T47D (cell line): ENCODE results near the gene IGSF3.
A peak's percentile ranks its signal among the peaks of the same experiment; 100 is the strongest.

ENCODE experiments used
- DNase-seq, 2 experiments: peaks; one replicate each; pipeline versions ENCODE4 v3.0.0 to v3.0.0-alpha.2; 2011 to 2012; ENCODE audit warnings: low read depth in 1 of 2, low spot score in 1 of 2
- JUND ChIP-seq: IDR thresholded peaks from 2 replicates; pipeline ENCODE4 v1.6.1; 2012; ENCODE audit warnings: low read depth
- in situ Hi-C: cut with HindIII; loops from 2 replicates; pipeline ENCODE4 v1.10.0; 2016; ENCODE audit warnings: low sequenced_read_pairs, low pct_unique_long_range_greater_than_20kb

IGSF3 gene

DNA sequence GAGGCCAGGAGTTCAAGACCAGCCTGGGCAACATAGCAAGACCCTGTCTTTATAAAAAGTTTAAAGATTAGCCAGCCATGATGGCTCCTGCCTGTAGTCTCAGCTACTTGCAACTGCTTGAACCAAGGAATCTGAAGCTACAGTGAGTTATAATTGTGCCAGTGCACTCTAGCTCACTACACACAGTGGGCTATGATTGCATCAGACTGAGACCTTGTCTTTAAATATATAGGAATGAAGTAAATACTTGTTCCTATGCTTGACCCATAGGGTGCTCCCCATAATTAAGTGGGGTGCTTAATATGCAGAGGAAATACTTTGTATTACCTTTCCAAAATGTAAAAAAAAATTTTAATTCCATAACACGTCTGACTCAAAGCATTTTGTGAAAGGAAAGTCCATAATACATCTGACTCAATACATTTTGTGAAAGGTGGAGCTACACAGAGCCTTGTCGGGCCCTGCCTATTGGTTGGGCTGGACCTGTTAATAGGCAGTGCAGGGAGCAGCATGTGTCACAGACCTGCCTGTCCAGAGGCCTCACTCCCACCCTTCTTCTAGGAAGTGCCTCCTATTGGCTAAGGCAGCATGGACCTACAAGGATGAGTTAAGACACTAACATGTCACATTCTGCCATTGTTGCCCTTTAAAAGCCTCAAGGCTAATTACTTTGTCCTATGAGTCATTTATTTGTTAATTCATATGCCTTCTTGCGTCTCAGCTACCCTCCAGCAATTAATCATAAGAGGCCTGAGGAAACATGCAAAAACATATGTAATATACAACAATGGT lies 130.3 kb downstream of the IGSF3 start:
- peak in 1 of 2 experiments; percentile 12 for DNase-seq
- no peak for TF ChIP-seq JUND
- in situ Hi-C loops: no loop called here

DNA sequence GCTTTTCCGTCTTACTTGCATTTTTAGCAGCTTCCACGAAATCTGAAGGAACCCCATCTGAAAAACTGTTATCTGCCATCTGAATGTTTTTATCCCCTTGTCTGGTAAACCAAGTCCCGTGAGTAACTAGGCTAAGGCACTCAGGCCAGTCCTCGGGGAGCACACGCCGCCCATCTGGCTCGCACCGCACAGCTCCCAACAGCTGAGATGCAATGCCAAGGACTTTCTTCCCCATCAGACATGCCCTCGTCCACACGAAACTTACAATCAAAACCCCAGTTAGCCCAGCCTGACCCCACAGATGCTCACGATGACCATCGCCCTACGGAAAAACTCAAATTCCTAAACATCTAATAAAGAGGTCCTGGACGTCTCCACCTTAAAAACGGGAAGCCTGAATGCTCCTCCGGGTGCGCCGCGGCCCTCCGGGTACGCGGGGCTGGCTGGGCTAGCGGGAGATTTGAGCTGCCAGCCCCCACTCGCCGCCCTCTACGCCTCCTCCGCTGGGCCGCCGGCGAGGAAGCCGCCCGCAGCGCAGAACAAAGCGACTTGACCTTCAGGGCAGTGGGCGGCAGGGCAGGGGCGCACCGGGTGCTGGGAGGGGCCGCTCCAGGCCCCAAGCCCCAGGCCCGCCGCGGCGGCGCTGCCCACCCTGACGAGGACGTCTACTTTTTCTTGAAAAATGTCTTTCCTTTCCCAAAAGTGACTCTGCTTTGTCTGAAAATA lies 133.4 kb downstream of the IGSF3 start:
- in situ Hi-C loops: no loop called here
- TF ChIP-seq JUND: no peak
- no peak for DNase-seq

DNA sequence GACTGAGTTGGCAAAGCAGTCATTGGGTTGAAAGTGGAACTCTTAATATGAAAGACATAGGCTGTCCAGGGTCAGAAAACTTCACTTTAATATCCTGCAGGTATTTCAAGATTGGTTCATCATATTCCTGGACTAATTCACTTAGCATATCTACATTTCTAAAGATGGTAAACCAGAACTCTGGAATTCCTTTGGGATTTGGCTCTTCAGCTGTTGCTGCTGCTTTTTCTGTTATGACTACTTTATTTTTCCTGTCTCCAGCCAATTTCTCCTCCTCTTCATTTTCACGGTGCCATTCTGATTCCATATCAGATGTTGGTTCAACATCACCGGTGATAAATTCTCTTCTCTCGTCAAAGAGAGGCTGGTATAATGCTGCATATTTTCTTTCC lies 134.1 kb downstream of the IGSF3 start:
- no peak for TF ChIP-seq JUND
- DNase-seq: no peak
- in situ Hi-C loops: no loop called here

DNA sequence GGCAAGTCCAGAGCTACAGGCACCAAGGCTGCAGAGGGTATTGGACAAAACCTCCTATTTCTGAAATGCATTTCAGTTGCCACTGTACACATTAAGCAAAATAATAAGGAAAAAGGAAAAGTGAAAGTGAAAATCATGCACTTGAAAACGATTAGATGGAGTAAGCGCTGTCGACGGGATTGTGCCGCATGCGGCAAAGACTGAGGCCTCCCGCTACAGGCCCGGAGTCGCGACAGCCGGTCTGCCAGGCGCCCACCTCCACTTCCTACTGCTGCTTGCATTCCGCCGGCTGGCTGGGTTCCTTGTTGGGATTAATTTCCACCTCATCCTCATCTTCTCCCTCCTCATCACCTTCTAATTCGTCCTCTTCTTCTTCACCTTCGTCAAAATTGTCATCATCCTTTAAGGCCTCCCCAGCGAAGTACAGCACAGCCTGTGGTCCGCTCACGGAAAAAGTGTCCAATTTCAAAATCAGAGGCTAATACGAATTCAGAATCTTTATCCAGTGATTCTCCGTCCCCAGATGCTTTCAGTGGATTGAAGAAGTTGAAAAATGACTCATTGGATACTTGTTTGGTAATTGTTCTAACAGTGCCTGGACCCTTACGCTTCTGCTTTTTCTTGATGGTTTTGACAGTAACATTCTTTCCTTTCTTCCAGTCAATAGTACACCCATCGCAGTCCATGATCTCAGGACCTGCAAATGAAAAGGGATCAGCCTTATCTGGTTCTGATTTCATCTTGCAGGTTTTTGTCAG lies 134.7 kb downstream of the IGSF3 start:
- in situ Hi-C loops: no loop called here
- TF ChIP-seq JUND: no peak
- no peak for DNase-seq

DNA sequence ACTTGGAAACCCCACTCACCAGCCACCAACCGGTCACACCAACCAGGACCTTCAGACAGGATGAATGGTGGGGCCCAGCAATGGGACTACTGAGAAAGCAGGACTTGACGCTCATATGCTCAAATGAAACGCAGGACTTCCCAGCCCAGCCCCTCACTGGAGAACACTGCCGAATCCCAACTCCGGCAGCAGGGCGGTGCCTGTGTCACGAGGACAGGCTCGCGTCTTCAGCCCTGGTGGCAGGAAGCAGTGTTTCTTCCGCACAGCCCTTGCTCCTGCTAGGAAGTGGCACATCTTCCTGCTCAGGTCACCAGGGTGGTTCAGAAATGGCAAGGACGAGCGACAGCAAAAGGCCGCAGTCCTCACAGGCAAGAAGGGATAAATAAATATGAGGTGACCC lies 135.6 kb downstream of the IGSF3 start:
- TF ChIP-seq JUND: no peak
- in situ Hi-C loops: no loop called here
- DNase-seq: no peak

DNA sequence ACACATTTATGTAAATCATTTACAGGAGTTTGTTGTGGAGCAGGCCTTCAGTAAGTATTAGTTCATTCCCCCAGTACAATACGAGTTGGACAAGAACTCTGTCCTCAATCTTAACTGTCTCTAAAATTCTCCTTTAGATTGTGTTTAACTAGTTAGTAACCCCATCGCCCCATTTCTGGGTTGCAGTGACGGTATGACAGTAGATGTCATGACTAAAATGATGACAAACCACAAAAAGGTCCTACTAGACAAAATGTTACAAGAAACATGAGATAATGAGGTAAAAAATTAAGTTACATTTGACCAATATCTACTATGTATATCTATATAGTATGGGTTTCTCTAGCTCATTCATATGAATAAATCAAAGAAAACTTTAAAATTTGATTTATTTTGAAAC lies 137.9 kb downstream of the IGSF3 start:
- no peak for TF ChIP-seq JUND
- no peak for DNase-seq
- in situ Hi-C loops: no loop called here

DNA sequence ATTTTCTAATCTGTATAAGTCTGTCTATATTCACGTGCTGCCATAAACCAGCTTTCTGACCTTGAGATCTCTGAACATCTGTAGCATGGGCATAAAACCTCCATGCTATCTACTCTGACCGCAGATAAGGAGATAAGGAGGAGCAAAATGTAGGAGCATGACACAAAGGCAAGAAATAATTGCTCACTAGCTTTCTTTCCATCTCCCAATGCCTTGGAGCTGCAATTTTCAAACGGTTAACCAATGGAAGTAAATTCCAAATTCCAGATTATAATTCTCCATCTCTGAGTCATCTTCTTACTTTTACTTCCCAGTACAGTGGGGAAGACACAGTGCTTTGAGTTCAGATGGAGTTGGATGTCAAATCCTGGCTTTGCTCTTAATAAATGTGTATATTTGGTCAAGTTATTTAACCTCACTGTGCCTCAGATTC lies 138.3 kb downstream of the IGSF3 start:
- no peak for DNase-seq
- in situ Hi-C loops: no loop called here
- no peak for TF ChIP-seq JUND

DNA sequence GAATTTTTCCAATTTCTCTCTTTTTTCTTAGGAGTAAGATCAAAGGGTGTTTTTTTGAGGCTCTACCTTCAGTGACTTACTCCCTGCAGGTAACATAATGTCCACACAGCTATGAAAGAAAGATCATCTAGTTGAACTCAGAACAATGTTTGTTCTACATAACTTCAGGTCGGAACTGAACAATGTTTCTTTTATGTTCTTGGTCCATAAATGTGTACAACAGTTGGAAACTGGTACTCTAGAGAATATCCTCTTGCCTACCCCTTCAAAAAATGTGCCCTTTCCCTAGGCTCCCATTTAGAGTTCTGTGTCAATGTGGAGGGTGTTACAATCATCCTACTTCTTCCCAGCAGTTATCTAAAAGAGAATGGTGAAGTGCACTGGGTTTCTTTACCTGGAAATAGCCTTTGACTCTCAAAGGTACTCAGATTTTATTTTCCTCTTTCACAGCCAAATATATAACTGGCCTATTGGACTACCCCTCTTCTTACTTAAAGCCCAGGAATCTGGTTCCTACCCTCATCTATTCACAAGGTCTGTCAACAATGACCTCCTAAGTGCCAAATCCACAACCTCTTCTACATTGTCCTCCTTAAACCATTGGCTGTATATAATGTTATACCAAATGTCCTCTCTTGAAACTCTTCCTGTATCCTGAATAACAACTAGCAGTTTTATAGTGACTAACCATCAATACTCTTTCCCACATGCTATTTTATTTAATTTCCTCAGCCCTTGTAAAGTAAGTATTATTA lies 139.0 kb downstream of the IGSF3 start:
- no peak for DNase-seq
- TF ChIP-seq JUND: no peak
- in situ Hi-C loops: no loop called here

DNA sequence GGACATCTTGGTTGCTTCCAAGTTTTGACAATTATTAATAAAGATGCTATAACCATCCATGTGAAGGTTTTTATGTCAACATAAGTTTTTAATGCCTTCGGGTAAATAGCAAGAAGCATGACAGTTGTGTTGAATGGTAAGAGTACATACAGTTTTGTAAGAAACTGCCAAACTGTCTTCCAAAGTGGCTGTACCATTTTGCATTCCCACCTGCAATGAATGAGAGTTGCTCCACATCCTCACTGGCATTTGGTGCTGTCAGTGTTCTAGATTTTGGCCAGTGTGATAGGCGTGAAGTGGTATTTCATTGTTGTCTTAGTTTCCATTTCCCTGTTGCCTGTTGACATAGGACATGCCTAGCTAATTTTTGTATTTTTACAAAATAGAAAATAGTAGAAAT lies 142.1 kb downstream of the IGSF3 start:
- in situ Hi-C loops: no loop called here
- DNase-seq: no peak
- no peak for TF ChIP-seq JUND
